Keratinocyte (primary cell): ENCODE results near the gene GPAT3. TPM values are rescaled to one million over a fixed set of nuclear protein-coding genes. Genes with fewer than 3 reads are reported as not detected.

Experiments
- DNase-seq: peaks from one replicate; pipeline ENCODE4 v3.0.0-alpha.2; 2011; ENCODE audit warnings: low read depth, missing footprints, low spot score
- FAIRE-seq: peaks from 2 replicates; lab custom pipeline; 2011; peaks lifted over from hg19 to GRCh38; lab: Jason Lieb, UNC
- H2AFZ ChIP-seq: 2 replicates; pipeline ENCODE4 v1.6.0; 2012; ENCODE audit warnings: low read length, control low read depth, inconsistent platforms; ENCODE audit not compliant: control insufficient read depth
- H3K27ac ChIP-seq: 2 replicates; pipeline ENCODE4 v1.5.1; 2011; ENCODE audit warnings: low read length; ENCODE audit not compliant: control insufficient read depth, insufficient read depth
- H3K27me3 ChIP-seq: 3 replicates; pipeline ENCODE4 v1.6.0; 2011; ENCODE audit warnings: low read length; ENCODE audit not compliant: control insufficient read depth, insufficient read depth; ENCODE audit errors: extremely low read depth
- H3K36me3 ChIP-seq, 2 experiments: 2 replicates in 1 of 2; 3 replicates in 1 of 2; pipeline ENCODE4 v1.5.1; 2011; ENCODE audit warnings: low read length in 2 of 2, mild to moderate bottlenecking in 1 of 2; ENCODE audit not compliant: control insufficient read depth in 2 of 2, insufficient read depth in 2 of 2; ENCODE audit errors: extremely low read depth in 1 of 2
- H3K4me1 ChIP-seq: 3 replicates; pipeline ENCODE4 v1.5.1; 2011; ENCODE audit warnings: low read length; ENCODE audit not compliant: control insufficient read depth, insufficient read depth; ENCODE audit errors: extremely low read depth
- H3K4me2 ChIP-seq: 3 replicates; pipeline ENCODE4 v1.6.0; 2011; ENCODE audit warnings: low read depth, low read length; ENCODE audit not compliant: control insufficient read depth, insufficient read depth; ENCODE audit errors: extremely low read depth
- H3K4me3 ChIP-seq, 3 experiments: fragments of 200-600 bp in 1 of 3; sonication (generic) in 1 of 3; 2 replicates in 2 of 3; 3 replicates in 1 of 3; pipeline ENCODE4 v1.5.1; 2011 to 2016; ENCODE audit warnings: low read length in 3 of 3, mild to moderate bottlenecking in 3 of 3, control low read depth in 2 of 3, inconsistent platforms in 1 of 3, low read depth in 1 of 3, mixed read lengths in 1 of 3, mixed run types in 1 of 3, moderate library complexity in 1 of 3; ENCODE audit not compliant: control insufficient read depth in 2 of 3, insufficient read depth in 2 of 3; ENCODE audit errors: extremely low read depth in 1 of 3
- H3K79me2 ChIP-seq: 2 replicates; pipeline ENCODE4 v1.6.0; 2012; ENCODE audit warnings: low read length; ENCODE audit not compliant: control insufficient read depth, insufficient read depth
- H3K9ac ChIP-seq: 3 replicates; pipeline ENCODE4 v1.6.0; 2011; ENCODE audit warnings: low read length; ENCODE audit not compliant: control insufficient read depth, insufficient read depth; ENCODE audit errors: extremely low read depth
- H3K9me1 ChIP-seq: 3 replicates; pipeline ENCODE4 v1.6.0; 2011; ENCODE audit warnings: low read length; ENCODE audit not compliant: control insufficient read depth, insufficient read depth; ENCODE audit errors: extremely low read depth
- H3K9me3 ChIP-seq: 2 replicates; pipeline ENCODE4 v1.5.1; 2012; ENCODE audit warnings: low read depth, low read length; ENCODE audit not compliant: control insufficient read depth
- H4K20me1 ChIP-seq: 3 replicates; pipeline ENCODE4 v1.6.0; 2011; ENCODE audit warnings: low read length; ENCODE audit not compliant: control insufficient read depth, insufficient read depth; ENCODE audit errors: extremely low read depth
- CTCF ChIP-seq, 3 experiments: IDR thresholded peaks in 1 of 3; conservative IDR thresholded peaks in 1 of 3; optimal IDR thresholded peaks in 1 of 3; 2 replicates in 2 of 3; 3 replicates in 1 of 3; pipeline versions ENCODE3 to v1.5.1; 2011; ENCODE audit warnings: low read length in 3 of 3, mild to moderate bottlenecking in 3 of 3, moderate library complexity in 2 of 3, control low read depth in 1 of 3, inconsistent platforms in 1 of 3; ENCODE audit not compliant: insufficient read depth in 2 of 3; ENCODE audit errors: extremely low read depth in 1 of 3
- EZH2 ChIP-seq: IDR thresholded peaks from one replicate; pipeline ENCODE4 v1.6.1; 2012; ENCODE audit warnings: inconsistent platforms, mild to moderate bottlenecking, low read length, moderate library complexity
- dilution Hi-C: fragments of 300-500 bp; cut with MboI; formaldehyde crosslinking; loops from one replicate; pipeline ENCODE4 v1.7.0; 2020; ENCODE audit warnings: low sequenced_read_pairs; ENCODE audit not compliant: extremely low pct_ligation_motif_present
- polyA plus RNA-seq, 5 experiments: library from polyadenylated mRNA; depleted of rRNA in 3 of 5; stranded (reverse) in 3 of 5; stranded (forward) in 1 of 5; unstranded in 1 of 5; fragments of >200 nt; gene quantifications; 1 replicate in 1 of 5; 2 replicates in 3 of 5; 3 replicates in 1 of 5; pipeline versions ENCODE4 v1.2.1 to v1.2.3, GENCODE V29; 2011 to 2012; ENCODE audit warnings: missing spikeins in 2 of 5, low read depth in 1 of 5, low replicate concordance in 1 of 5

GPAT3 gene
- polyA plus RNA-seq, 1 donor (not counting 4 experiments of a cell fraction or from before 2014, with no cell fraction given): 2.4 TPM

DNA sequence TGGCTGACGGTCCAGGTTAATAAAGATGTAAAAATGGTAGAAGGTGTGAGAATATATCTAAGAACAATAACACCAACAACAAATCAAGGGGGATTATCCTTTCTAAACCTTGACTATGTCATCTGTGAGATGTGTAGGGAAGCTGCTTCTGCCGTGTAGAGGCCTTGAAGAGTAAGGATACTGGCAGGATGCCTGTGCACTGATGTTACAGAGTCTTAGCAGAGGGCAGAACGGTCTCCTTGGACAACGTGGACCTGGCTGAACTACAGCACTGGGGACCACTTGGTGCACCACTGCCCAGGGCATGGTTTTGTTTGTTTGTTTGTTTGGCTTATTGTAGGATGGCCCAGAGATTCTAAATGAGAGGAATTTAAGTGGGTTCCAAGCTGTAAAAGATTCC, 33.5 kb downstream of the GPAT3 start:
- TF ChIP-seq CTCF (optimal IDR thresholded peaks at IDR 0.05 in 1 of 3, IDR thresholded peaks at IDR 0.05 in 1 of 3, conservative IDR thresholded peaks at IDR 0.05 in 1 of 3; ENCODE audit: extremely low read depth in 1 of 3, insufficient read depth in 2 of 3, low read length in 3 of 3) (no peak), EZH2 (no peak)
- no peaks in the 10 kb centered on the region for H3K79me2 ChIP-seq
- H2AFZ ChIP-seq: no peak overlapping the region
- peak overlapping the region; percentile 38 for H3K27ac ChIP-seq
- dilution Hi-C loops: no loop called here
- no peaks in the 10 kb centered on the region for H3K36me3 ChIP-seq
- H3K9me1 ChIP-seq: no peaks in the 10 kb centered on the region
- no peaks in the 10 kb centered on the region for H3K27me3 ChIP-seq
- H3K4me1 ChIP-seq: peaks cover 15% of the 10 kb centered on the region
- no peak for DNase-seq
- H3K9me3 ChIP-seq: no peaks in the 10 kb centered on the region
- FAIRE-seq: no peak
- H4K20me1 ChIP-seq: no peaks in the 10 kb centered on the region
- H3K9ac ChIP-seq: no peak overlapping the region
- H3K4me2 ChIP-seq: peak overlapping the region; percentile 24
- no peak overlapping the region for H3K4me3 ChIP-seq

- FAIRE-seq (peak; percentile 98), DNase-seq (peak; percentile 84)
- H3K79me2 ChIP-seq: no peaks in the 10 kb centered on the region
Measured at GRCh38 chr4:83569987-83570386, 34.1 kb downstream of the GPAT3 start.

More at GRCh38 chr4:83569987-83570386, 34.1 kb downstream of the GPAT3 start:
- no peak for TF ChIP-seq CTCF (optimal IDR thresholded peaks at IDR 0.05 in 1 of 3, IDR thresholded peaks at IDR 0.05 in 1 of 3, conservative IDR thresholded peaks at IDR 0.05 in 1 of 3; ENCODE audit: extremely low read depth in 1 of 3, insufficient read depth in 2 of 3, low read length in 3 of 3)
- TF ChIP-seq EZH2: no peak
- no peaks in the 10 kb centered on the region for H3K9me1 ChIP-seq
- no peaks in the 10 kb centered on the region for H3K27me3 ChIP-seq
- dilution Hi-C loops: no loop called here
- H3K4me2 ChIP-seq: peak overlapping the region; percentile 24
- H3K9me3 ChIP-seq: no peaks in the 10 kb centered on the region
- no peak overlapping the region for H2AFZ ChIP-seq
- H3K36me3 ChIP-seq: no peaks in the 10 kb centered on the region
- peaks cover 15% of the 10 kb centered on the region for H3K4me1 ChIP-seq
- H3K9ac ChIP-seq: no peak overlapping the region
- no peak overlapping the region for H3K4me3 ChIP-seq
- H3K27ac ChIP-seq: peak overlapping the region; percentile 38
- H4K20me1 ChIP-seq: no peaks in the 10 kb centered on the region
